HepG2 (cell line): ENCODE data around the gene DOK4. TPM values are rescaled to one million over a fixed set of nuclear protein-coding genes. Genes with fewer than 3 reads are reported as not detected.

Experiments
- CBX1 ChIP-seq: IDR thresholded peaks from one replicate; pipeline ENCODE4 v1.6.1; 2016; ENCODE audit warnings: antibody characterized with exemption, low read depth
- CREB1 ChIP-seq, 2 experiments: fragments of 450-650 bp in 1 of 2; IDR thresholded peaks; 2 replicates each; pipeline ENCODE4 v1.6.1; 2016 to 2017; ENCODE audit warnings: control low read depth in 1 of 2, mild to moderate bottlenecking in 1 of 2, missing compliant biosample characterization in 1 of 2, missing genetic modification characterization in 1 of 2
- CSRNP1 ChIP-seq: sonication (generic); formaldehyde crosslinking; IDR thresholded peaks from 2 replicates; pipeline ENCODE4 v1.8.1; 2023; ENCODE audit warnings: mild to moderate bottlenecking, missing genetic modification reagents
- E2F2 ChIP-seq: sonication (generic); formaldehyde crosslinking; IDR thresholded peaks from 2 replicates; pipeline ENCODE4 v1.4.0; 2020; ENCODE audit warnings: missing genetic modification reagents, borderline replicate concordance
- HMG20A ChIP-seq: IDR thresholded peaks from 2 replicates; pipeline ENCODE4 v1.6.1; 2016; ENCODE audit warnings: borderline replicate concordance
- JUND ChIP-seq: sonication (generic); formaldehyde crosslinking; IDR thresholded peaks from 2 replicates; pipeline ENCODE4 v1.8.0; 2022; ENCODE audit warnings: mild to moderate bottlenecking, missing genetic modification reagents
- MED8 ChIP-seq: sonication (generic); formaldehyde crosslinking; IDR thresholded peaks from 2 replicates; pipeline ENCODE4 v1.8.1; 2023; ENCODE audit warnings: mild to moderate bottlenecking, missing genetic modification reagents; ENCODE audit not compliant: insufficient replicate concordance
- RBM39 ChIP-seq: fragments of 200-400 bp; formaldehyde crosslinking; IDR thresholded peaks from one replicate; pipeline ENCODE4 v1.6.1; 2018; ENCODE audit warnings: antibody characterized with exemption, mild to moderate bottlenecking, low read depth, low read length; ENCODE audit not compliant: poor library complexity, severe bottlenecking
- RELA ChIP-seq: sonication (generic); formaldehyde crosslinking; IDR thresholded peaks from 2 replicates; pipeline ENCODE4 v1.4.0; 2020; ENCODE audit warnings: missing genetic modification reagents
- RXRB ChIP-seq: IDR thresholded peaks from 2 replicates; pipeline ENCODE4 v1.6.1; 2016; ENCODE audit warnings: borderline replicate concordance, missing genetic modification reagents, missing compliant biosample characterization
- SMAD9 ChIP-seq: sonication (generic); formaldehyde crosslinking; IDR thresholded peaks from 2 replicates; pipeline ENCODE4 v1.5.1; 2020; ENCODE audit warnings: mild to moderate bottlenecking, missing genetic modification reagents
- TFE3 ChIP-seq: IDR thresholded peaks from 2 replicates; pipeline ENCODE4 v1.6.1; 2016
- ZBTB4 ChIP-seq: sonication (generic); formaldehyde crosslinking; IDR thresholded peaks from 2 replicates; pipeline ENCODE4 v1.4.0; 2020; ENCODE audit warnings: missing genetic modification reagents, mild to moderate bottlenecking, borderline replicate concordance
- ZFP36L2 ChIP-seq: sonication (generic); formaldehyde crosslinking; IDR thresholded peaks from 2 replicates; pipeline ENCODE4 v1.4.0; 2020; ENCODE audit warnings: missing genetic modification reagents
- ZKSCAN1 ChIP-seq: fragments of 150-350 bp; IDR thresholded peaks from 2 replicates; pipeline ENCODE4 v1.6.1; 2014; ENCODE audit warnings: low read length
- ZNF431 ChIP-seq: sonication (generic); formaldehyde crosslinking; IDR thresholded peaks from 2 replicates; pipeline ENCODE4 v1.9.0; 2022; ENCODE audit warnings: missing genetic modification reagents, low read depth, mild to moderate bottlenecking, borderline replicate concordance
- ZNF660 ChIP-seq: sonication (generic); formaldehyde crosslinking; IDR thresholded peaks from 2 replicates; pipeline ENCODE4 v1.5.1; 2020; ENCODE audit warnings: mild to moderate bottlenecking, low read depth, missing genetic modification reagents, borderline replicate concordance
- ZNF782 ChIP-seq: sonication (generic); formaldehyde crosslinking; IDR thresholded peaks from 2 replicates; pipeline ENCODE4 v1.4.0; 2020; ENCODE audit warnings: missing genetic modification reagents, mild to moderate bottlenecking, borderline replicate concordance
- ZSCAN21 ChIP-seq: sonication (generic); formaldehyde crosslinking; IDR thresholded peaks from 2 replicates; pipeline ENCODE4 v1.8.0; 2022; ENCODE audit warnings: mild to moderate bottlenecking, missing genetic modification reagents, moderate library complexity, borderline replicate concordance
- polyA plus RNA-seq, 8 experiments: library from polyadenylated mRNA; depleted of rRNA in 3 of 8; stranded (reverse) in 7 of 8; unstranded in 1 of 8; fragments of >200 nt; fragmentation: Illumina TruSeq in 4 of 8; extraction: Trizol in 4 of 8; gene quantifications; 2 replicates each; pipeline versions ENCODE4 v1.2.1 to v1.2.3, GENCODE V29; 2011 to 2016; ENCODE audit warnings: low read depth in 4 of 8, missing spikeins in 1 of 8, mixed read lengths in 1 of 8; ENCODE audit not compliant: insufficient read depth in 1 of 8
- total RNA-seq, 5 experiments: library from RNA; depleted of rRNA; stranded (reverse); fragments of >200 nt; fragmentation: Illumina TruSeq; extraction: Trizol; gene quantifications; 2 replicates each; pipeline ENCODE4 v1.2.3, GENCODE V29; 2016; ENCODE audit warnings: low read depth in 1 of 5

The DOK4 gene
- total and polyA plus RNA-seq, 2 of the 13 experiments (the other 11 are each of a cell fraction or from before 2014, with no cell fraction given) = 52.7 to 70.0 TPM

- TF ChIP-seq MED8 (CRISPR knock-in tag) = peak; percentile 90
- TF ChIP-seq CBX1 = peak; percentile 96
- peak; percentile 75; the same call in 1 of the 2 replicates for TF ChIP-seq ZNF431 (CRISPR knock-in tag)
- TF ChIP-seq RXRB (CRISPR knock-in tag) = peak; percentile 85
- peak; percentile 36; the same call in 1 of the 2 replicates for TF ChIP-seq CSRNP1 (CRISPR knock-in tag)
- TF ChIP-seq JUND (CRISPR knock-in tag) = peak; percentile 64
- no peak for TF ChIP-seq SMAD9 (CRISPR knock-in tag)
- TF ChIP-seq E2F2 (CRISPR knock-in tag) = no peak; the same call in 1 of the 2 replicates
- no peak; the same call in 1 of the 2 replicates for TF ChIP-seq TFE3
- peak; percentile 97 for TF ChIP-seq ZSCAN21 (CRISPR knock-in tag)
- peak; percentile 76; the same call in 1 of the 2 replicates for TF ChIP-seq ZBTB4 (CRISPR knock-in tag)
- no peak for TF ChIP-seq ZNF660 (CRISPR knock-in tag)
- 0 out of 2 replicates have a peak, but pooled peaks have one; percentile 92 for TF ChIP-seq ZFP36L2 (CRISPR knock-in tag)
- TF ChIP-seq RELA (CRISPR knock-in tag) = 0 out of 2 replicates have a peak, but pooled peaks have one; percentile 72
- TF ChIP-seq CREB1 (IDR thresholded peaks at IDR 0.05) = peak; percentile 52
- peak; percentile 67; the same call in 1 of the 2 replicates for TF ChIP-seq CREB1 (CRISPR knock-in tag; IDR thresholded peaks at IDR 0.05)
- TF ChIP-seq ZKSCAN1 = peak; percentile 48; the same call in 1 of the 2 replicates
- TF ChIP-seq HMG20A (CRISPR knock-in tag) = peak; percentile 26; the same call in 1 of the 2 replicates
- TF ChIP-seq ZNF782 (CRISPR knock-in tag) = peak; percentile 92; the same call in 1 of the 2 replicates
- TF ChIP-seq RBM39 = peak; percentile 62
These were observed 23.9 kb downstream of the DOK4 start, which contains the start of gene POLR2C (continued) for GRCh38 chr16:57462209-57462977.
